WTC11 (cell line): Measurements from ENCODE around the gene NDUFA12.

Experiments used
- CTCF ChIP-seq: fragments of 200-600 bp; IDR thresholded peaks from 2 replicates; pipeline ENCODE4 v1.8.0; 2022; ENCODE audit warnings: antibody characterized with exemption
- ETV6 ChIP-seq: sonication (generic); formaldehyde crosslinking; IDR thresholded peaks from 2 replicates; pipeline ENCODE4 v1.8.1; 2022; ENCODE audit warnings: mild to moderate bottlenecking, missing genetic modification reagents
- FOXK1 ChIP-seq: sonication (generic); formaldehyde crosslinking; IDR thresholded peaks from 2 replicates; pipeline ENCODE4 v1.8.0; 2022; ENCODE audit warnings: mild to moderate bottlenecking, moderate library complexity, missing genetic modification reagents
- FOXP1 ChIP-seq: sonication (generic); formaldehyde crosslinking; IDR thresholded peaks from 2 replicates; pipeline ENCODE4 v1.8.0; 2022; ENCODE audit warnings: missing genetic modification reagents, mild to moderate bottlenecking, moderate library complexity, borderline replicate concordance
- NR2C2 ChIP-seq: sonication (generic); formaldehyde crosslinking; IDR thresholded peaks from 2 replicates; pipeline ENCODE4 v1.8.0; 2022; ENCODE audit warnings: mild to moderate bottlenecking, missing genetic modification reagents
- SMAD3 ChIP-seq: sonication (generic); formaldehyde crosslinking; IDR thresholded peaks from 2 replicates; pipeline ENCODE4 v1.8.0; 2022; ENCODE audit warnings: missing genetic modification reagents, mild to moderate bottlenecking, borderline replicate concordance
- TEAD4 ChIP-seq: sonication (generic); formaldehyde crosslinking; IDR thresholded peaks from 2 replicates; pipeline ENCODE4 v1.8.0; 2022; ENCODE audit warnings: mild to moderate bottlenecking, missing genetic modification reagents
- ZNF263 ChIP-seq: sonication (generic); formaldehyde crosslinking; IDR thresholded peaks from 2 replicates; pipeline ENCODE4 v1.8.1; 2022; ENCODE audit warnings: low read depth, mild to moderate bottlenecking, moderate library complexity, missing genetic modification reagents

- TF ChIP-seq ZNF263, result no peak
- no peak for TF ChIP-seq CTCF
- no peak for TF ChIP-seq FOXP1 (CRISPR knock-in tag)
- TF ChIP-seq SMAD3, result no peak
- TF ChIP-seq NR2C2 (CRISPR knock-in tag), result no peak
- TF ChIP-seq TEAD4 (CRISPR knock-in tag), result no peak
- no peak for TF ChIP-seq FOXK1
- no peak for TF ChIP-seq ETV6
These were observed 21.0 kb downstream of the NDUFA12 start for GRCh38 chr12:94982456-94982855.
